GM10248 (cell line): Measurements from ENCODE around the gene SLCO2B1.

ENCODE experiments used
- CTCF ChIA-PET: fragments of 300-600 bp; sonication (Branson Sonifier 250); formaldehyde crosslinking; extraction: SDS; loops from one replicate; lab custom pipeline; 2021; ENCODE audit warnings: antibody characterized with exemption; lab: Yijun Ruan, JAX
- POLR2A ChIA-PET: fragments of 350-650 bp; sonication (Branson Sonifier 250); formaldehyde crosslinking; extraction: SDS; loops from one replicate; lab custom pipeline; 2020; ENCODE audit warnings: antibody characterized with exemption; lab: Yijun Ruan, JAX
- DNase-seq: peaks from one replicate; pipeline ENCODE4 v3.0.0; 2012; ENCODE audit errors: extremely low spot score
- TF ChIP-seq, protein P1 (sequence below): IDR thresholded peaks from 2 replicates; pipeline ENCODE4 v1.5.1; 2012; ENCODE audit warnings: mild to moderate bottlenecking, low read depth; ENCODE audit errors: extremely low read depth, missing control alignments, control extremely low read depth

SLCO2B1 gene

DNA sequence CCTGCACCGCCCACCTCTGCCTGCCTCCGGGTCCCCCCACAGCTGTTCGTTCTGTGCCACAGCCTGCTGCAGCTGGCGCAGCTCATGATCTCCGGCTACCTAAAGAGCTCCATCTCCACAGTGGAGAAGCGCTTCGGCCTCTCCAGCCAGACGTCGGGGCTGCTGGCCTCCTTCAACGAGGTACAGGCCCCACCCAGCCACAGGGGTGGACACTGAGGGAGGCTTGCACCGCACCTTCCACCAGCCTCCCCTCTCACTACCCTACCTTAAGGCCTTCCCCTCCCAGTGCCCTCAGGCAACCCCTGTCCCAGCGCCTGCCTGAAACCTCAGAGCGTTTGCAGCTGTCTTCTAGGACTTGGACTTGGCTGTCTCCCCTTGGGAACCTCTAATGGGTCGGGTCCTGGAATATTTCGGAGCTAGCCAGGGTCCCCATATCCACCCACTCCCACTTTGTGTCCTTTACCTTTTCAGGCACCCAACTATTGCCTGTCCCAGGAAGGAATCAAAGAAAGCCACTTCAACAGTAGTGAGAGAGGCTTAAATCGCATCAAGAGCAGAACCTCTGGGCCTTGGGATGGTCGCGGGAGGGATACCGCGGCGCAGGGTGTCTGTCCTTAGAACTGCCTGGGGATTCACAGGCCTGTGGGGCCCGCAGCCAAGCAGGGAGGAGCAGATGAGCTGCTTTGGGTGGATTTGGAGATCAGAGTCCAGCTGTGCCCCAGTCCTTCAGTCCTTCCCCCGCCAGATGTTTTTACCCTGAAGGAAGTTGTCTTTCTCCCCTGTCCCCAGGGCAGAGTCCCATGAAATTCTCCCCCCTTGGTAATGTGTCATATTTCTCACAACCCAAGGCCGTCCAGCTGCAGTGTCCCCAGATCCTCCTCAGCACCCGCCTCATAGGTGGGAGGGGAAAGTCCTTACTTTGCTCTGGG, 13.3 kb downstream of the SLCO2B1 start:
- TF ChIP-seq, protein P1, sequence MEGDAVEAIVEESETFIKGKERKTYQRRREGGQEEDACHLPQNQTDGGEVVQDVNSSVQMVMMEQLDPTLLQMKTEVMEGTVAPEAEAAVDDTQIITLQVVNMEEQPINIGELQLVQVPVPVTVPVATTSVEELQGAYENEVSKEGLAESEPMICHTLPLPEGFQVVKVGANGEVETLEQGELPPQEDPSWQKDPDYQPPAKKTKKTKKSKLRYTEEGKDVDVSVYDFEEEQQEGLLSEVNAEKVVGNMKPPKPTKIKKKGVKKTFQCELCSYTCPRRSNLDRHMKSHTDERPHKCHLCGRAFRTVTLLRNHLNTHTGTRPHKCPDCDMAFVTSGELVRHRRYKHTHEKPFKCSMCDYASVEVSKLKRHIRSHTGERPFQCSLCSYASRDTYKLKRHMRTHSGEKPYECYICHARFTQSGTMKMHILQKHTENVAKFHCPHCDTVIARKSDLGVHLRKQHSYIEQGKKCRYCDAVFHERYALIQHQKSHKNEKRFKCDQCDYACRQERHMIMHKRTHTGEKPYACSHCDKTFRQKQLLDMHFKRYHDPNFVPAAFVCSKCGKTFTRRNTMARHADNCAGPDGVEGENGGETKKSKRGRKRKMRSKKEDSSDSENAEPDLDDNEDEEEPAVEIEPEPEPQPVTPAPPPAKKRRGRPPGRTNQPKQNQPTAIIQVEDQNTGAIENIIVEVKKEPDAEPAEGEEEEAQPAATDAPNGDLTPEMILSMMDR, result no peak
- POLR2A ChIA-PET, result no interaction called here
- CTCF ChIA-PET, result interaction anchor here (0.9 to 4.1 kb wide), 9 partner anchors 10 to 84 kb away, joined by 3 to 17 read pairs (median 4); partner anchors contain the start of gene SLCO2B1
- DNase-seq, result no peak

DNA sequence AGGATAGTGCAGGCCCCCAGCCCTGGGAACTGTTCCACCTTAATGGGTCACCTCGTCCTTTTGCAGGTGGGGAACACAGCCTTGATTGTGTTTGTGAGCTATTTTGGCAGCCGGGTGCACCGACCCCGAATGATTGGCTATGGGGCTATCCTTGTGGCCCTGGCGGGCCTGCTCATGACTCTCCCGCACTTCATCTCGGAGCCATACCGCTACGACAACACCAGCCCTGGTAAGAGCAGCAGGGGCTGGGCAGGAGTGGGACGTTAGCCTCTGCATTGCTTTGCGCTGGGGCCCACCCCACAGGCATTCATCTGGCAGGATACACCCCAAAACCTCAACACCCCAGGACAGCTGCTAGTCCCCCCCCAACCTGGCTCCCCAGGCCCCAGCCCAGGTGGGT, 14.8 kb downstream of the SLCO2B1 start:
- ChIA-PET POLR2A (no interaction called here), CTCF (interaction anchor here (1.3 to 4.2 kb wide), 2 partner anchors 9 to 39 kb away, joined by 3 to 14 read pairs; no protein-coding TSS in a partner anchor)
- TF ChIP-seq, protein P1, result no peak
- no peak for DNase-seq

DNA sequence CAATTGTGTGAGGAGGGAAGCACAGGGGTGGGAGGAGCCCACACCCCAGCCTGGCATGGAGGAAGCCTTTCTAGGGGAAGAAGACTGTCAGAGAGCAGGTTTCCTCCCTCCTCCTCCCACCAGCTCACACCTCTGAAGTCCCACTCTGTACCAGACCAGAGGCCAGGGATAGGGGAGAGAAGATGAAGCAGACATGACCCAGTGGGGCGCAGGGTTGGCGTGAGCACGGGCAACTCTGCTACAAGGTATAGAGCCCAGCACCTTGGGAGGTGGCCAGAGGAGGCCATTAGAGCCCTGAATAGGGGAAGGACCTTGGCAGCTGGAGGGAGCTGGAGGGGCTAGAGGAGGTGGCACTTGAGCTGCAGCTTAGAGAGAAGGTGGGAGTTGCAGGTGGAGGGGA, 15.9 kb downstream of the SLCO2B1 start:
- TF ChIP-seq, protein P1, result no peak
- ChIA-PET POLR2A (no interaction called here), CTCF (interaction anchor here (4.2 kb wide), 1 partner anchor 38 kb away, joined by 14 read pairs; no protein-coding TSS in a partner anchor)
- DNase-seq, result no peak

DNA sequence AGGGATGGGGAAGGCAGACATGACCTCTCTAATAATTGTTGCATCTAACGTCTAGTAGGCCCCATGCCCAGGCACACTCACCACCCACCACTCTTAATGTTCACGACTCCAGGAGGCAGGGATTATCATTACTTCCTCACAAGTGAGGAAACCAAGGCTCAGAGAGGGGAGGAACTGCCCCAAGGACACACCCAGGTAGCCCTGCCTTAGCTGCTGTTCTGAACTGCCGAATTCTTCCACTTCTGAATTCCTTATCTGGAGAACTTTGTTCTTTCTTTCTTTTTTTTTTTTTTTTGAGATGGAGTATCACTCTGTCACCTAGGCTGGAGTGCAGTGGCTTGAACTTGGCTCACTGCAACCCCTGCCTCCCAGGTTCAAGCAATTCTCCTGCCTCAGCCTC, 16.7 kb downstream of the SLCO2B1 start:
- ChIA-PET POLR2A (no interaction called here), CTCF (interaction anchor here (1.1 to 4.2 kb wide), 3 partner anchors 26 to 39 kb away, joined by 3 to 14 read pairs (median 6); no protein-coding TSS in a partner anchor)
- DNase-seq, result no peak
- TF ChIP-seq, protein P1, result no peak

DNA sequence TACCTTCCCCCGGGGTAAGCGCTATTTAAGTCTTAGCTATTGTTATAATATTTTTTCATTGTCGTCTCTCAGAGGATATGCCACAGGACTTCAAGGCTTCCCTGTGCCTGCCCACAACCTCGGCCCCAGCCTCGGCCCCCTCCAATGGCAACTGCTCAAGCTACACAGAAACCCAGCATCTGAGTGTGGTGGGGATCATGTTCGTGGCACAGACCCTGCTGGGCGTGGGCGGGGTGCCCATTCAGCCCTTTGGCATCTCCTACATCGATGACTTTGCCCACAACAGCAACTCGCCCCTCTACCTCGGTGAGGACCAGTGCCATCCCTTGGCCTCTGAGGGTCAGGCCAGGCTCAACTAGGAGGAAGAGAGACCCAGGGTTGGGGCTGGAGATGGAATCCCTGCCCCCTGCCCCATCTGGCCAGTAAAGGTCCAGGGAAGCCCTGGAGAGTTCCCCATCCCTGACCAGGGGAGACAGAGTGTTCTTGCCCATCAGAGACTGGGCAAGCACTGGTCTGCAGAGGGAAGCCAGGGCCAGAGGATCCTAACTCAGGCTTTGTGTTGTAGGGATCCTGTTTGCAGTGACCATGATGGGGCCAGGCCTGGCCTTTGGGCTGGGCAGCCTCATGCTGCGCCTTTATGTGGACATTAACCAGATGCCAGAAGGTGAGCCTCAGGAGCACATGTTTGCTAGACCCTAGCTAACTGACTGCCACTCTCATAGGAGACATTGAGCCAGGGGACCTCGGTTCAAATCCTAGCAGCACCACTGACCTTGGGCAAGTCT, 18.4 kb downstream of the SLCO2B1 start:
- CTCF ChIA-PET, result interaction anchor here (1.3 to 4.2 kb wide), 2 partner anchors 28 to 35 kb away, joined by 6 to 14 read pairs; no protein-coding TSS in a partner anchor
- DNase-seq, result no peak
- POLR2A ChIA-PET, result no interaction called here
- TF ChIP-seq, protein P1, result no peak
